ENCODE results near the gene ZEB1. TPM values are rescaled to one million over a fixed set of nuclear protein-coding genes. Genes with fewer than 3 reads are reported as not detected.

ZEB1 gene
- total and polyA plus RNA-seq, 2 of the 8 experiments (the other 6 are each of a cell fraction or from before 2014, with no cell fraction given), result 0.08 to 0.15 TPM

- H3K9me3 ChIP-seq (ENCODE audit: insufficient read depth in 2 of 2, low read depth in 1 of 2, low read length in 1 of 2), result no peaks in the 10 kb centered on the region
- H4K5ac ChIP-seq (ENCODE audit: insufficient read length, low read depth, low read length), result no peak overlapping the region
- H3K56ac ChIP-seq (replicated peaks; ENCODE audit: insufficient read length, low read depth, low read length), result no peak overlapping the region
- CTCF ChIA-PET (ENCODE audit: partially characterized antibody), result no interaction called here
- 93% methylated on average over 2 of the region's 2 CpGs; no CpG with 5 or more reads in 1 of the 2 experiments for WGBS, 2 experiments (ENCODE audit: extremely low coverage in 1 of 2, insufficient coverage in 1 of 2, insufficient read length in 1 of 2, insufficient replicate concordance in 2 of 2, low coverage in 1 of 2, low lambda C conversion rate in 2 of 2, missing lambda C conversion rate in 1 of 2)
- H3K27me3 ChIP-seq (replicated peaks in 1 of 4; ENCODE audit: control insufficient read depth in 3 of 4, extremely low read depth in 1 of 4, insufficient read depth in 3 of 4, low read length in 3 of 4), result no peaks in the 10 kb centered on the region
- H3K79me2 ChIP-seq (ENCODE audit: control insufficient read depth in 1 of 2, insufficient read depth in 2 of 2, low read length in 2 of 2), result no peaks in the 10 kb centered on the region
- no peak overlapping the region for H4K91ac ChIP-seq (replicated peaks; ENCODE audit: insufficient read length, low read length)
- DNase-seq (ENCODE audit: low read depth in 1 of 2, low spot score in 2 of 2), result no peak
- H2BK15ac ChIP-seq (ENCODE audit: low read length), result no peak overlapping the region
- no peak overlapping the region for H3K27ac ChIP-seq (ENCODE audit: low read depth, low read length)
- H2AFZ ChIP-seq (ENCODE audit: low read length), result no peak overlapping the region
- H2BK120ac ChIP-seq (replicated peaks; ENCODE audit: low read depth, low read length), result no peak overlapping the region
- H4K20me1 ChIP-seq (replicated peaks in 1 of 2; ENCODE audit: control insufficient read depth in 1 of 2, insufficient read depth in 2 of 2, low read length in 2 of 2), result no peaks in the 10 kb centered on the region
- no peak overlapping the region for H3K23ac ChIP-seq (ENCODE audit: insufficient read length)
- no peak overlapping the region for H2BK5ac ChIP-seq (ENCODE audit: low read depth, low read length)
- H3K4me1 ChIP-seq (replicated peaks in 1 of 4; ENCODE audit: control insufficient read depth in 3 of 4, insufficient read depth in 4 of 4, low read length in 3 of 4), result no peaks in the 10 kb centered on the region
- no peak overlapping the region for H4K8ac ChIP-seq (ENCODE audit: extremely low read depth, insufficient read depth, low read length)
- FAIRE-seq, result no peak
- no peak overlapping the region for H2BK12ac ChIP-seq (ENCODE audit: low read depth, low read length)
- H3K14ac ChIP-seq (ENCODE audit: insufficient read length), result no peak overlapping the region
- no peaks in the 10 kb centered on the region for H3K36me3 ChIP-seq (ENCODE audit: control insufficient read depth in 2 of 4, insufficient read depth in 4 of 4, low read length in 3 of 4)
- no peak overlapping the region for H2AK5ac ChIP-seq (ENCODE audit: low read depth, low read length)
- no peak overlapping the region for H2BK20ac ChIP-seq (ENCODE audit: low read length)
- no peak overlapping the region for H3K4me3 ChIP-seq (ENCODE audit: extremely low read depth in 1 of 4, insufficient read depth in 2 of 4, low read depth in 3 of 4, low read length in 4 of 4)
- POLR2A ChIA-PET (ENCODE audit: partially characterized antibody), result no interaction called here
- H3K18ac ChIP-seq (ENCODE audit: extremely low read depth, low read length), result no peak overlapping the region
- no peaks in the 10 kb centered on the region for H3K79me1 ChIP-seq (ENCODE audit: low read depth, low read length)
- H3K4ac ChIP-seq (replicated peaks; ENCODE audit: insufficient read length, low read depth, low read length), result no peak overlapping the region
- H3K4me2 ChIP-seq (ENCODE audit: insufficient read depth in 1 of 2, low read depth in 2 of 2, low read length in 2 of 2), result no peak overlapping the region
- no peak overlapping the region for H3K9ac ChIP-seq (replicated peaks in 1 of 4; ENCODE audit: extremely low read depth in 1 of 4, low read depth in 3 of 4, low read length in 3 of 4)
- H3K23me2 ChIP-seq (ENCODE audit: low read depth, low read length), result no peaks in the 10 kb centered on the region
- TF ChIP-seq SRF (IDR thresholded peaks at IDR 0.05; ENCODE audit: low read depth, low read length), result no peak
Measured at GRCh38 chr10:31384589-31384949, 65.6 kb downstream of the ZEB1 start.
